OCI-LY1 (cell line): ENCODE data around the gene C9.
A peak's percentile ranks its signal among the peaks of the same experiment; 100 is the strongest.

Source experiments
- H2AFZ ChIP-seq: fragments of 200-600 bp; sonication (generic), shearing (Covaris generic); 2 replicates; pipeline ENCODE4 v1.6.0; 2014; ENCODE audit warnings: antibody characterized with exemption, mild to moderate bottlenecking, low read length
- H3F3A ChIP-seq: fragments of 200-600 bp; sonication (generic), shearing (Covaris generic); 2 replicates; pipeline ENCODE4 v1.6.0; 2014; ENCODE audit warnings: mild to moderate bottlenecking, antibody characterized with exemption, low read length, moderate library complexity; ENCODE audit not compliant: insufficient read depth
- H3K27ac ChIP-seq: fragments of 200-600 bp; sonication (generic); 2 replicates; pipeline ENCODE4 v1.5.1; 2014; ENCODE audit warnings: low read length, mixed run types, mild to moderate bottlenecking, low read depth; ENCODE audit not compliant: poor library complexity, severe bottlenecking
- H3K27me3 ChIP-seq: fragments of 200-600 bp; sonication (generic); 2 replicates; pipeline ENCODE4 v1.6.0; 2014; ENCODE audit warnings: antibody characterized with exemption, mild to moderate bottlenecking, low read length, moderate library complexity; ENCODE audit not compliant: insufficient read depth
- H3K36me3 ChIP-seq: fragments of 200-600 bp; sonication (generic); 2 replicates; pipeline ENCODE4 v1.6.1; 2014; ENCODE audit warnings: mild to moderate bottlenecking, antibody characterized with exemption, low read length, moderate library complexity, mixed read lengths; ENCODE audit not compliant: insufficient read depth
- H3K4me1 ChIP-seq: fragments of 200-600 bp; sonication (generic); 2 replicates; pipeline ENCODE4 v1.5.1; 2014; ENCODE audit warnings: mild to moderate bottlenecking, low read length, moderate library complexity; ENCODE audit not compliant: insufficient read depth, severe bottlenecking
- H3K4me2 ChIP-seq: fragments of 200-600 bp; sonication (generic), shearing (Covaris generic); 2 replicates; pipeline ENCODE4 v1.6.1; 2014; ENCODE audit warnings: low read length
- H3K4me3 ChIP-seq: fragments of 200-600 bp; sonication (generic); 2 replicates; pipeline ENCODE4 v1.5.1; 2014; ENCODE audit warnings: low read length, low read depth, mild to moderate bottlenecking, mixed read lengths; ENCODE audit not compliant: poor library complexity, severe bottlenecking
- H3K79me2 ChIP-seq: fragments of 200-600 bp; shearing (Covaris generic); 2 replicates; pipeline ENCODE4 v1.6.1; 2016; ENCODE audit warnings: mixed run types, low read length, mixed read lengths; ENCODE audit not compliant: insufficient read depth
- H3K9ac ChIP-seq: fragments of 200-600 bp; sonication (generic), shearing (Covaris generic); 2 replicates; pipeline ENCODE4 v1.6.1; 2014; ENCODE audit warnings: mild to moderate bottlenecking, low read length, mixed read lengths
- H3K9me2 ChIP-seq: fragments of 200-600 bp; sonication (generic), shearing (Covaris generic); 2 replicates; pipeline ENCODE4 v1.6.1; 2014; ENCODE audit warnings: low read depth, mild to moderate bottlenecking, low read length, mixed read lengths
- H3K9me3 ChIP-seq: fragments of 200-600 bp; shearing (Covaris generic); 2 replicates; pipeline ENCODE4 v1.6.1; 2014; ENCODE audit warnings: low read length, mixed read lengths
- H4K20me1 ChIP-seq: fragments of 200-600 bp; sonication (generic), shearing (Covaris generic); 2 replicates; pipeline ENCODE4 v1.6.0; 2016; ENCODE audit warnings: mild to moderate bottlenecking, low read length; ENCODE audit not compliant: insufficient read depth
- EZH2 ChIP-seq: fragments of 200-600 bp; sonication (generic), shearing (Covaris generic); IDR thresholded peaks from 2 replicates; pipeline ENCODE4 v1.8.0; 2017; ENCODE audit warnings: borderline replicate concordance, mixed run types, mild to moderate bottlenecking, antibody characterized with exemption, low read length, moderate library complexity, mixed read lengths
- TF ChIP-seq, protein P1 (sequence below): fragments of 200-600 bp; sonication (generic), shearing (Covaris generic); IDR thresholded peaks from 2 replicates; pipeline ENCODE4 v1.5.1; 2017; ENCODE audit warnings: mild to moderate bottlenecking, antibody characterized with exemption, low read length, moderate library complexity, mixed read lengths

The C9 gene

DNA sequence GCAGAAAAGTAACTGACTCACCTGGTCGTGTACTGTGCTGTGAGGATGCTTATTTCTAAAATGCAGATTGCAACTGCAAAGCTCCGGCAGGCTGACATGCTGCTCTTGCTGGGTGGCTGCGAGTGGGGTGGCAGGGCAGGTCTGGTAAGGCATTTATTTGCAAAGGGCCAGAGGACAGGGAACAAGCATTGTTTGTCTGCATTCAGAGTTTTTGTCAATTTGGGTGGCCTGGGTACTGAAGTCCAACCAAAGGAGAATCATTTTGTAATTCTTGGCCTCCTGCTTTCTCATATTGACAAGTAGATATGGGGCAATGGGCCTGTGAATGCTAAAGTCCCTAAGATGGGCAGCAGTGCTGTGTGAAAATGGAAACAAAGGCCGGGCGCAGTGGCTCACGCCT, at the start of gene C9:
C9 (minus strand) TSS at position 129 of the 400 bp plus-strand sequence; CDS start at position 98, 31 bp downstream.
- Histone ChIP-seq H3K79me2 (no peaks in the 10 kb centered on the region), H3K9me3 (no peaks in the 10 kb centered on the region), H3K4me2 (no peak within 1 kb of the TSS), H3K4me1 (peaks cover 58% of the 10 kb centered on the region), H3K9me2 (no peaks in the 10 kb centered on the region), H3F3A (no peaks in the 10 kb centered on the region), H3K9ac (no peak within 1 kb of the TSS), H3K27ac (peak within 1 kb of the TSS; percentile 55), H3K27me3 (no peaks in the 10 kb centered on the region), H4K20me1 (no peaks in the 10 kb centered on the region), H3K4me3 (no peak within 1 kb of the TSS), H3K36me3 (no peaks in the 10 kb centered on the region), H2AFZ (no peak within 1 kb of the TSS)
- TF ChIP-seq EZH2: no peak
- TF ChIP-seq, protein P1, sequence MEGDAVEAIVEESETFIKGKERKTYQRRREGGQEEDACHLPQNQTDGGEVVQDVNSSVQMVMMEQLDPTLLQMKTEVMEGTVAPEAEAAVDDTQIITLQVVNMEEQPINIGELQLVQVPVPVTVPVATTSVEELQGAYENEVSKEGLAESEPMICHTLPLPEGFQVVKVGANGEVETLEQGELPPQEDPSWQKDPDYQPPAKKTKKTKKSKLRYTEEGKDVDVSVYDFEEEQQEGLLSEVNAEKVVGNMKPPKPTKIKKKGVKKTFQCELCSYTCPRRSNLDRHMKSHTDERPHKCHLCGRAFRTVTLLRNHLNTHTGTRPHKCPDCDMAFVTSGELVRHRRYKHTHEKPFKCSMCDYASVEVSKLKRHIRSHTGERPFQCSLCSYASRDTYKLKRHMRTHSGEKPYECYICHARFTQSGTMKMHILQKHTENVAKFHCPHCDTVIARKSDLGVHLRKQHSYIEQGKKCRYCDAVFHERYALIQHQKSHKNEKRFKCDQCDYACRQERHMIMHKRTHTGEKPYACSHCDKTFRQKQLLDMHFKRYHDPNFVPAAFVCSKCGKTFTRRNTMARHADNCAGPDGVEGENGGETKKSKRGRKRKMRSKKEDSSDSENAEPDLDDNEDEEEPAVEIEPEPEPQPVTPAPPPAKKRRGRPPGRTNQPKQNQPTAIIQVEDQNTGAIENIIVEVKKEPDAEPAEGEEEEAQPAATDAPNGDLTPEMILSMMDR: no peak

DNA sequence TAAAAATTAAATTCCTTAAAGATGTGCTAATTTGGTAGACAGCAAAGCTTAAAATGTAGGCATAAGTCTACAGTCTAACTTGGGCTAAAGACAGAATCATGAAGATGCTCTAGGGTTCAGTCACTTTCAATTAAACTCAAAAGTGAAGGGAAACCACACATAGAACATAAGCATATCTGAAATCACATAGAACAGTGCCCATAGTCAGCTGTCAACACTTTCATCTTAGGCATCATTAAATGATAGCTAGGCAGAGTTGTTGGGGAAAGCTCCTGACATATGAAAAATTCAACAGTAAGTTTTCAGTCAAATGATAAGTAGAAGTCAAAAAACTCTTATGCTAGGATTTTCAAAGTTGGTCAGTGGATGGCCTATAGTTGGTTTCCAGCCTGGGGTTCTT, 49.5 kb upstream of the C9 start:
- no peak for TF ChIP-seq EZH2
- TF ChIP-seq, protein P1: no peak
- Histone ChIP-seq H4K20me1 (no peaks in the 10 kb centered on the region), H3K79me2 (no peaks in the 10 kb centered on the region), H3K27ac (no peak overlapping the region), H2AFZ (no peak overlapping the region), H3K36me3 (no peaks in the 10 kb centered on the region), H3K27me3 (no peaks in the 10 kb centered on the region), H3K4me3 (no peak overlapping the region), H3F3A (no peaks in the 10 kb centered on the region), H3K9ac (no peak overlapping the region), H3K4me2 (no peak overlapping the region), H3K9me2 (no peaks in the 10 kb centered on the region), H3K4me1 (no peaks in the 10 kb centered on the region), H3K9me3 (no peaks in the 10 kb centered on the region)

DNA sequence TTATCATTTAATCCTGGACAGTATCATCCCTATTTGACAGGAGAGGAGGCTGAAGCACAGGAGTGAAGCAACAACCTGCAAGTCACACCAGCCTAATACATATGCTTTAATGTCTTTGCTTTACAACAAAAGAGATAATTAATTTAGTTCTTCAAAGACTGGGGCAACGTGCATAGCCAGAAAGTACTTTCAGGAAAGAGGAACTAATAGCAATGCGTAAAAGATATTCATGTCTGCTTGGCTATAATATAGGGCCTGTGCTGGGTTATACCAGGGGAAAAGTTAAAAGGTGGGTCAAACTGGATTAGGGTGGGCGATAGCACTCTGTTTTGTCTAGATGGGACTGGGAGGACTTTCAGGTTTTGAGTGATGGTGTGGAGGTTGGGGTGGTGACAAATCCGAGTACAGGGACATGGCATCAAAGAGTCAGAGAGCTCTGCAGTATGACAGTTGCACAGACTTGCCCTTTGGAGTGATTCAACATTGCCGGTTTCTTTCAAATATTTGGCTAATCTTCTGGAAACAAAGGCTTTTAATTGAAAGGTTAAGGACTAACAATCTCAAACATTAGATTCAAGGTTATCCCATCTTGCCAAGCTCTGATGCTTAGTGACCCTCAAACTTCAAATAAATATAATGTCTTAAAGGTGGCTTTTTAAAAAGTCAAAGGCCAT, 48.6 kb upstream of the C9 start:
- no peak overlapping the region for H2AFZ ChIP-seq
- H4K20me1 ChIP-seq: no peaks in the 10 kb centered on the region
- H3K36me3 ChIP-seq: no peaks in the 10 kb centered on the region
- no peaks in the 10 kb centered on the region for H3K79me2 ChIP-seq
- no peaks in the 10 kb centered on the region for H3F3A ChIP-seq
- H3K4me1 ChIP-seq: no peaks in the 10 kb centered on the region
- H3K4me2 ChIP-seq: no peak overlapping the region
- H3K9ac ChIP-seq: no peak overlapping the region
- H3K9me3 ChIP-seq: no peaks in the 10 kb centered on the region
- H3K27ac ChIP-seq: no peak overlapping the region
- H3K4me3 ChIP-seq: no peak overlapping the region
- TF ChIP-seq, protein P1: no peak
- TF ChIP-seq EZH2: no peak
- no peaks in the 10 kb centered on the region for H3K27me3 ChIP-seq
- H3K9me2 ChIP-seq: no peaks in the 10 kb centered on the region
